GM19324 (cell line): ENCODE data around the gene TNFRSF4.
"Not testable (repeated sequence)": the region's sequence is repeated elsewhere in the genome, so short reads cannot be mapped to it uniquely, and the experiment has no call there.

ENCODE experiments used
- ATAC-seq: cut with Tn5 transposase; IDR thresholded peaks from one replicate; pipeline ENCODE4 v1.9.1; 2021; ENCODE audit warnings: mild to moderate bottlenecking, moderate library complexity; ENCODE audit not compliant: unreplicated experiment, low FRiP score

The TNFRSF4 gene

DNA sequence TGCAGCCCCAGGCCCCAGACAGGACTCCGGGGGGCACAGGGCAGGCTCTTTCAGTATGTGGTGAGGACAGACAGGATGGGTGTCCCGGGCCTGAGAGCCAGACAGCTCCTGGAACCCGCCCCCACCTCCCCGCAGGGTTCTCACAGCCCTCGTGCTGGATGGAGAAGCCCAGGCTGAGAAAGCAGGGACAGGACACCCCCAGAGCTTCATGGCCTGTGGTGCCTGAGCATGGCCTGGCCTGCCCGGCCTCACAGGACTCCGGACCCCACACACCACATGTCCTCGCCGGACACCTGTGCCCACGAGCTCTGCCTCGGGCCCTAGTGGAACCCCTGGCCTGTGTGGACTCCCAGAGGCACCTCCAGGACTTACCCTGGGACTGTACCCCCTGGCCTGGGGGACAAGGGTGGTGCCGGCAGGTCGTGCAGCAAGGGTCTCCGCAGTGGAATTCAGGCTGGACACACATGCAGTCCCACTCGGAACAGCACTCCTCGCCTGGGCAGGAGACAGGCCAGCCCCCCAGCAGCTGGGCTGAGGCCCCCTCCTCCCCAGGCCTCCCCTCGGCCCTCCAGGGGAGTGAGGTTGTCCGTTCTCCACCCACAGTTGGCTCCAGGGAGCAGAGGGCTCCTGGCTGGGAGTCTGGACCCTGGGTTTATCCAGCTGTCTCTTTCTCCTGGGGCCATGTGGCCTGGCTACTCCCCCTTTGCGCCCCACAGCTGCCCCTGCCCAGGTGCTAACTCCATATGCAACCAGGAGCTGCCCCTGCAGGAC, 8.8 kb downstream of the TNFRSF4 start:
- no peak for ATAC-seq

DNA sequence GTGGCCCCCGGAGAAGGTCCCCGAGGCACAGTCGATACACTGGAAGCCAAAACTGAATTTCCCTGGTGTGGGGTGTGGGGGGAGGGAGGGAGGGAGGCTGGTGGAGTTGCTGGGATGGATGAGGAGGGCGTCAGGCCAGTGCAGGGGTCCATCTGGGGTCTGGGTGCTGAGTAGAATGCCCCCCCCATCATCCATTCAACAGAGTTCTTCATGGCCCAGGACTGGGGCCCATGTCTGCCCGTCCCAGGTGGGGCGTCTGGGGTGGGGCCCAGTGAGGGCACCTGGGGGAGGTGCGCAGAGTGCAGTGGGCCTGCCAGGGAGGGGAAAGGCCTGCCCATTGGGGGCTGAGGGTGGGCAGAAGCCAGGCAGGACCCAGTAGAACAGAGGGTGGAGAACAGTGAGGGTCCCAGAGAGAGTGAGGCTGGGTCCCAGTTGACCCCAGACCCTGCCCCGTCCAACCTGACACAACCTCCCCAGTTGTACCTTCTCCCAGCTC, 9.5 kb downstream of the TNFRSF4 start:
- no peak for ATAC-seq

GRCh38 chr1:1203561-1204424, 10.2 kb downstream of the TNFRSF4 start:
- ATAC-seq, result no peak

- no peak for ATAC-seq
Observed at GRCh38 chr1:1202831-1203560, 11.0 kb downstream of the TNFRSF4 start.

DNA sequence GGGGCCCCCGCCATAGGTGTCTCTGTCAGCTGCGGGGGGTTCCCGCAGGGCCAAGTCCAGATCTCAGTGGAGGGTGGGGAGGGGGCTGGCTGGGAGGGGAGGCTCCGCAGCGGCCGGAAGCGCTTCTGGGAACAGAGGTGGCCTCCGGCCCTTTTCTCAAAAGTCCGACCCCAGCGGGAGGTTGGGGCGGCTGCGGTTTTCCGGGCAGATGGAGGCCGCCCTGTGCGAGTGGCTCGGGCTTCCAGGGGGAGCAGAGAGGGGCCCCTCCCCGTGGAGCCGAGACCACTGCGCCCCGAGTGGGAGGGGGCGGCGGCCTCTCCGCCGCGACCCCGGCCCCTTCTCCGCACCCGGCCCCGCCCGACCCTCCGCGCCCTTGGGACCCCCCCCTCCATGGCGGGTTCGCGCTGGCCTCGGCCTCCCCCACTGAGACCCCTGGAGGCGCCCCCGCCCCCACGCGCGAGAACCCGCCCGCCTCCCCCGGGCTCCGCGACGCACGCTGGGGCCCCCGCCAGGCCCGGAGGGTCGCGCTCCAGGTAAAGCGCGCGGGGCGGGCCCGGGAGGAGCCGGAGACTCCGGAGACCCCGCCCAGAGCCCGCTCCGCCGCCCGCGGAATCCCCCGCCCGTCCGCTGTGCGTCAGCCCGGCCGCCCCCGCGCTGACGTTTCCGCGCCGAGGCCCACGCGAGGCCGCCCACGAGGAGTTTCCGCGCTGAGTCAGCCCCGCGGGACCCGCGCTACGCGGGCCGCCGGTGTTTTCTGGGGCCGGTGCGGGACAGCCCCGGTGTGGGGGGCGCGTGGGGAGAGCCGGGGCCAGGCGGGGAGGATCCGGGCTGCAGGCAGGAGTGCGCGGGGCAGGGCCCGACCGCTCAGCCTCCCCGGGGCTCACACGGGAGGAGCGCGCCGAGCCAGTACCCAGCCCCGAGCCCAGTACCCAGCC, 12.8 kb downstream of the TNFRSF4 start:
- no peak for ATAC-seq

DNA sequence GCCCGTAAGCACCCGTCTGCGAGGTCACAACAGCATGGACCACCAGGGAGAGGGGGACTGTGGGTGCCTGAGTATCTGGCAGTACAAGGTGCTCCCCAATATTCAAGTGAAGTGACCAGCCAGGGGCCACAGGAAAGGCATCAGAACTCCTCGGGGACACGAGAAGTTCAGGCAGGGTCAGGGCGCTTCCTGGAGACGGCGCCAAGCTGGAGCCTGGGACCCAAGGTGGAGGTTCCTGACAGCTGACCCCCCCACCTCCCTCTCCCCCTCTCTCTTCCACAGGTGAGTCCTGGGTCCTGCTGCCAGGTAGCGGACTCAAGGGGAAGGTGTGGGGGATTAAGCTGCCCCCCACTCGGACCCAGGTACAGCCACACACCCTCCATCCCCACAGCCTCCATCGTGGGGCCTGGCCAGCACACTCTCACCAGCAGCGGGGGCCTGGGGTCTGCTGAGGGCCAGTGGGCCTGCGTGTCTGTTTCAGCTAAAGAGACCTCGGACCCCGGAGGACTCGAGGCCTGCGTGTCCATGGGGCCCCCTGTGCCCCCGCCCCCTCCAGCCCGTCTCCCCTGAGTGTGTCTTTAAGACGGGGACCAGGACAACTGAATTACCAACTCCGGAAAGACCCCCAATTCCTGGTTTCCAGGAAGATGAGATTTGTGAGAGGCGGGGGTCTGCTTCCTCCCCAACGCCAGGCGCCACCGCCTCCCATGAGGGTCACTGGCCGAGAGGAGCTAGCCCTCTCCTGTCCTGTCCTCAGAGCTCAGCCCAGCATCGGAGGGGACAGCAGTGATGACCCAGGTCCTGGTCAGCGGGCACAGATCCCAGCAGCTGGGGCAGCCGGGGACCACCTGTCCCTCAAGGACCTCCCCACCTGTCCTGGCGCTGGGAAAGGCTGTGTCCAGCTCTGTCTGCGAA, 13.7 kb downstream of the TNFRSF4 start:
- no peak for ATAC-seq

DNA sequence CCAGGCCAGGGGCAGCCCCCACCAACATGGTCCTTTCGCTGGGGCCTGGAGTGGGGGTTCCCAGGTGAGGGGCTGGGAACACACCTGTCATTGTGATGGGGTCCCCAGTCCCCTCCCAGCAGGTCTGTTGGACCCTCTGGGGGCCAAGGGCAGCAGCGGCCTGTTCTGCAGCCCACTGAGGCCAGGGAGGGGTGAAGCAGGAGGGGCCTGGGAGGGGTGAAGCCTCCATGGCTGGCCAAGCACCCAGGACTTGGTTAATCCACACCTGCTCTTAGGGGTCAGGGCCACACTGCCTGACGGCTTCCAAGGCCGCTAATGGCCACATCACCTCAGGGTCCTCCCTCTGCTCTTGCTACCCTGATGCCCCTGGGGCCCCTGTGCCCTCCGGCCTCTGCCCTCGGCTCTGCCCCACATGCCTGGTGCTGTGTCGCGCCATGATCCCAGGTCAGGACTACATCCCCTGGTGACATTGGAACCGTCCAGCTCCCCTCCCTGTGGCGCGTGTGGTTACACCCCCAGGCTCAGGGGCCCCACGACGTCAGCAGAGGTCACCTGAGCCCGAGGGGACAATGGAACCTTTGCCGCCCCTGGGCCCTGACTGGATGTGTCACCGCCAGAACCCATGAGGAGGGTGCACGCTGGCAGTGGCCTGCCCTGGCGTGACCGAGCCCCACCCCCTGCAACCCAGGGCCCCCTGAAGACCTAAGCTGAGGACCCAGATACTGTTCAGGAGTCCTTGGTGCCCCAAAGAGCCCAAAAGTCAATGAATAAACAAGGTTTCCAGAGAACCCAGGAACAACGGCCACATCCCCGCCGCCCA, 14.6 kb downstream of the TNFRSF4 start:
- no peak for ATAC-seq

GRCh38 chr1:1198423-1199140, 15.4 kb downstream of the TNFRSF4 start:
- ATAC-seq, result no peak

DNA sequence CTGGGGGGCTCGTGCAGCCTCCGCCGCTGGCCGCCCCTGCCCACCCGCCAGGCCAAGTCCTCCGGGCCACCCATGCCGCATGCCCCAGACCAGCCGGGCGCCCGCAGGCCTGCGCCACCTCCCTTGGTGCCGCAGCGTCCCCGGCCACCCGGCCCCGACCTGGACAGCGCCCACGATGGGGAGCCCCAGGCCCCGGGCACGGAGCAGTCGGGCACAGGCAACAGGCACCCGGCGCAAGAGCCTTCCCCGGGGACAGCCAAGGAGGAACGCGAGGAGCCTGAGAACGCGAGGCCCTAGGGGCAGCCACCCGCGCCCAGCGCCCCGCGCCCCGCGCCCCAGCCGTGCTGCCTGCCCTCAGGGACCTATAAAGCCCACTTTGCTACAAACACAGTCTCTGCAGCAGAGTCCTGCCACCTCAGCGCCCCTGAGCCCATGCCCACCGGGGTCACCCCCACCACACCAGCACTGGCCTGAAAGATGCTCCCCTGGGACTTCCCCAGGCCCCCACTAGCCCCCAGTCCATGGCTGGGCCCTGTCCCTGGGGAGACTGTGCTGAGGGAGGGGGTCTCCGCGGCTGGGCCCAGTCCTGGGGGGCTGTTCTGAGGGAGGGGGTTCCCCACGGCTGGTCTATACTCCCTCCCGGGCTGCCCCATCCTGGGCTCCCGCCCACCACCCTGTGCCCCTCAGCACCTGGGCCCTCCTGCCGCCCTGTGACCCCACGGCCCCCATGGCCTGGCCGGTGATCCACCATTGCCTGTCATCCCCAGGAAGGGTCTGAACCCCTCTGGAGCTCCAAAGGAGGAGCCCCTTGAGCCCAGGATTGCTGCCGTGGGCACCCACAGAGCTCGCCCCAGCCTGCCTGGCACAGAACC, 16.2 kb downstream of the TNFRSF4 start:
- no peak for ATAC-seq

GRCh38 chr1:1197188-1197500, 16.8 kb downstream of the TNFRSF4 start:
- no peak for ATAC-seq

DNA sequence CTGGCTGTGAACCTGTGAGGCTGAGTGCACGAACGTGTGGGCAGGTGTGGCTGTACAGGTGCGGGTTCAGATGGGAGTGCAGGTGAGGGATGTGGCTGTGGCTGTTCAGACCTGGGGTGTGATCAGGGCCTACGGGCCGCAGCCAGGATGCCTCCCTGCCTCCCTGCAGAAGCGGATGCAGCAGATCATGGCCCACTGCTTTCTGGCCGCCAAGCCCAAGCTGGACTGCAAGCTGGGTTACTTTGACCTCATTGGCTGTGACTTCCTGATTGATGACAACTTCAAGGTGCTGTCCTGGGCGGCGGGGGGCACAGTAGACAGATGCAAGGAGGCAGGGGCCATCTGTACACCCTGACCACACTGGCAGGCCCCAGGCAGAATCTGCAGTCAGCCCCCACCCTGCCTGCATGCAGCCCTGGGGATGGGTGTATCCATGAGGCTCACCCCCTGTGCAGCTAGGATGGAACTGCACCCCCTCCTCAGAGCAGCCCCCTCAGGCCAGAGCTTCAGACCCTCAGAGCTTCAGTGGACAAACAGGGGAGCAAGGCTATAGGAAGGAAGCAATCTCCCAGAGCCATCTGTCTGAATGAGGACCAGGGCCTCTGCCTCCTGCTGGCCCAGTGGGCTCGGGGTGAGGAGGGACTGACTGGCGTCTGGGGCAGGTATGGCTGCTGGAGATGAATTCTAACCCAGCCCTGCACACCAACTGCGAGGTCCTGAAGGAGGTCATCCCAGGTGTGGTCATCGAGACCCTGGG, 17.3 kb downstream of the TNFRSF4 start:
- no peak for ATAC-seq

- not testable (repeated sequence) for ATAC-seq
Observed at GRCh38 chr1:1195726-1196125, 18.2 kb downstream of the TNFRSF4 start.

DNA sequence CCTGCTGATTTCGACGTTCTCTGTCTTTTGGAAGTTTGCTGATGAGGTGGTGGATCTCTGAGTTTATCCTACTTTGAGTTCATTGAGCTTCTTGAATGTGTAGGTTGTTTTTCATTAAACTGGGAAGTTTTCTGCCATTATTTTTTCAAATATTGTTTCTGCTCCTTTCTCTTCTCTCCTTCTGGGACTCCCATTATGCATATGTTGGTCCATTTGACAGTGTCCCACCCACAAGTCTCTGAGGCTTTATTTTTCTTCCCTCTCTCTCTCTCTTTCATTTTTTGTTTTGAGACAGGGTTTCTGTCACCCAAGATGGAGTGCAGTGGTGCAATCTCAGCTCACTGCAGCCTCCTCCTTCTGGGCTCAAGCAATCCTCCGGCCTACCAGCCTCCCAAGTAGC, 19.2 kb downstream of the TNFRSF4 start:
- ATAC-seq, result no peak

- ATAC-seq, result no peak
Observed at GRCh38 chr1:1191734-1192133, 22.2 kb downstream of the TNFRSF4 start.

DNA sequence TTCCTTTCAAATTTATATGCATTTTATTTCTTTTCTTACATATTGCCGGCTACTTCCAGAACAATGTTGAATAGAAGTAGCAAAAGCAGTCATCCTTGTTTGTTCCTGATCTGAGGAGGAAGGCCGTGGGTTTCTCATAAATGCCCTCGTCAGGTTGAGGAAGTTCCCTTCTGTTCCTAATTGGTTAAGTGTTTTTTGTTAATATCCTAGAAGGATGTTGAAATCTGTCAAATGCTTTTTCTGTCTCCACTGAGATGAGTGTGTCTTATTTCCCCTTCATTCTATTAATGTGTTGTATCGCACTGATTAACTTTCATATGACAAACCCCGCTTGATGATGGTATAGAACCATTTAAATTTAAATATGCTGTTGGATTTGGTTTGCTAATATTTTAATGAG, 24.8 kb downstream of the TNFRSF4 start:
- no peak for ATAC-seq

- no peak for ATAC-seq
Observed at GRCh38 chr1:1187938-1188337, 26.0 kb downstream of the TNFRSF4 start.
